A673 (cell line): Measurements from ENCODE around the gene TUBB3. TPM values are rescaled to one million over a fixed set of nuclear protein-coding genes. Genes with fewer than 3 reads are reported as not detected.

Experiments
- BruUV-seq: library from RNA; stranded (reverse); fragments of 400-500 nt; replicated peaks from 2 replicates; lab custom pipeline; 2021; lab: Mats Ljungman, UMichigan
- CTCF ChIA-PET: fragments of 300-600 bp; sonication (Branson Sonifier 250); formaldehyde crosslinking; loops from one replicate; lab custom pipeline; 2022; ENCODE audit warnings: antibody characterized with exemption; lab: Charles Lee
- POLR2A ChIA-PET: fragments of 300-600 bp; sonication (Branson Sonifier 250); formaldehyde crosslinking; loops from one replicate; lab custom pipeline; 2022; ENCODE audit warnings: antibody characterized with exemption; ENCODE audit not compliant: low non-redundant PET; lab: Charles Lee
- DNase-seq: peaks from one replicate; pipeline ENCODE4 v3.0.0-alpha.2; 2015; ENCODE audit warnings: low spot score
- H3K27ac ChIP-seq: fragments of 200-600 bp; sonication (generic); 2 replicates; pipeline ENCODE4 v1.5.1; 2016; ENCODE audit warnings: mixed run types, low read depth, mild to moderate bottlenecking, mixed read lengths, antibody characterized with exemption, low read length; ENCODE audit not compliant: poor library complexity, severe bottlenecking
- H3K27me3 ChIP-seq: fragments of 200-600 bp; sonication (generic); replicated peaks from 2 replicates; pipeline ENCODE4 v1.6.1; 2017; ENCODE audit warnings: mixed run types, low read depth, mild to moderate bottlenecking, mixed read lengths, antibody characterized with exemption, low read length; ENCODE audit not compliant: insufficient read depth, poor library complexity
- H3K36me3 ChIP-seq: fragments of 200-600 bp; sonication (generic); 2 replicates; pipeline ENCODE4 v1.6.1; 2016; ENCODE audit warnings: mixed run types, mild to moderate bottlenecking, mixed read lengths, antibody characterized with exemption, low read length; ENCODE audit not compliant: insufficient read depth, poor library complexity, severe bottlenecking
- H3K4me1 ChIP-seq: fragments of 200-600 bp; sonication (generic); 2 replicates; pipeline ENCODE4 v1.6.1; 2017; ENCODE audit warnings: mixed run types, mild to moderate bottlenecking, mixed read lengths, antibody characterized with exemption, low read length; ENCODE audit not compliant: insufficient read depth, poor library complexity, severe bottlenecking
- H3K4me3 ChIP-seq: fragments of 200-600 bp; sonication (generic); 2 replicates; pipeline ENCODE4 v1.5.1; 2016; ENCODE audit warnings: low read depth, mixed run types, mild to moderate bottlenecking, mixed read lengths, low read length; ENCODE audit not compliant: poor library complexity, severe bottlenecking
- H3K9me3 ChIP-seq: fragments of 200-600 bp; sonication (generic); 2 replicates; pipeline ENCODE4 v1.6.1; 2016; ENCODE audit warnings: mixed run types, low read depth, mild to moderate bottlenecking, mixed read lengths, antibody characterized with exemption, low read length; ENCODE audit not compliant: poor library complexity, severe bottlenecking
- CTCF ChIP-seq: fragments of 300-800, 200-600 bp; sonication (generic); conservative IDR thresholded peaks from 2 replicates; pipeline ENCODE4 v1.5.1; 2017; ENCODE audit warnings: low read depth, mild to moderate bottlenecking, antibody characterized with exemption, low read length, moderate library complexity, mixed read lengths
- EZH2 ChIP-seq: fragments of 200-600 bp; sonication (generic); IDR thresholded peaks from 2 replicates; pipeline ENCODE4 v1.6.1; 2017; ENCODE audit warnings: borderline replicate concordance, low read depth, mild to moderate bottlenecking, mixed read lengths, antibody characterized with exemption, low read length; ENCODE audit not compliant: poor library complexity, severe bottlenecking
- intact Hi-C: fragments of 100-400 bp; cut with micrococcal nuclease; formaldehyde crosslinking; loops from one replicate; pipeline ENCODE4 v1.10.0; 2022; ENCODE audit not compliant: unreplicated experiment
- total RNA-seq: library from RNA; stranded (reverse); gene quantifications from 2 replicates; pipeline ENCODE4 v1.2.3, GENCODE V29; 2021

TUBB3 gene
- total RNA-seq, 1 experiment from 2014 or later = 297 TPM

GRCh38 chr16:89880477-89881367 lies 42.4 kb upstream of the TUBB3 start:
- Histone ChIP-seq H3K4me1 (no peaks in the 10 kb centered on the region), H3K4me3 (no peak overlapping the region), H3K27me3 (no peaks in the 10 kb centered on the region), H3K27ac (no peak overlapping the region), H3K9me3 (no peaks in the 10 kb centered on the region), H3K36me3 (peaks cover 41% of the 10 kb centered on the region)
- ChIA-PET POLR2A (no interaction called here), CTCF (no interaction called here)
- intact Hi-C loops = no loop called here
- TF ChIP-seq EZH2 (no peak), CTCF (no peak)
- BruUV-seq = no TSS peak
- no peak for DNase-seq

- ChIA-PET POLR2A (no interaction called here), CTCF (no interaction called here)
- Histone ChIP-seq H3K9me3 (no peaks in the 10 kb centered on the region), H3K4me3 (no peak overlapping the region), H3K4me1 (no peaks in the 10 kb centered on the region), H3K27me3 (no peaks in the 10 kb centered on the region), H3K27ac (no peak overlapping the region), H3K36me3 (peaks cover 42% of the 10 kb centered on the region)
- no peak for DNase-seq
- BruUV-seq = no TSS peak
- no peak for TF ChIP-seq EZH2
- TF ChIP-seq CTCF = no peak
- intact Hi-C loops = no loop called here
These were observed 41.8 kb upstream of the TUBB3 start for GRCh38 chr16:89881368-89881730.

GRCh38 chr16:89883346-89884040 lies 39.6 kb upstream of the TUBB3 start:
- Histone ChIP-seq H3K36me3 (peaks cover 61% of the 10 kb centered on the region), H3K27me3 (no peaks in the 10 kb centered on the region), H3K27ac (no peak overlapping the region), H3K4me3 (no peak overlapping the region), H3K9me3 (no peaks in the 10 kb centered on the region), H3K4me1 (no peaks in the 10 kb centered on the region)
- ChIA-PET CTCF (no interaction called here), POLR2A (interaction anchor here (0.5 kb wide), 1 partner anchor 91 kb away, joined by 17 read pairs; no protein-coding TSS in a partner anchor)
- TF ChIP-seq EZH2 (no peak), CTCF (no peak)
- BruUV-seq = no TSS peak
- intact Hi-C loops = no loop called here
- DNase-seq = no peak
